BE2C (cell line): Measurements from ENCODE around the gene CD59.

Source experiments
- DNase-seq: peaks from one replicate; pipeline ENCODE4 v3.0.0-alpha.2; 2020
- H3K27me3 ChIP-seq: fragments of 250-450 bp; sonication (Bioruptor Pico); 2 replicates; pipeline ENCODE4 v1.5.1; 2020; ENCODE audit warnings: mild to moderate bottlenecking
- H3K36me3 ChIP-seq: fragments of 250-450 bp; sonication (Bioruptor Pico); 2 replicates; pipeline ENCODE4 v1.5.1; 2020; ENCODE audit warnings: mild to moderate bottlenecking
- H3K4me1 ChIP-seq: fragments of 250-450 bp; sonication (Bioruptor Pico); 2 replicates; pipeline ENCODE4 v1.5.1; 2020
- H3K4me3 ChIP-seq: 2 replicates; pipeline ENCODE4 v1.5.1; 2011; ENCODE audit warnings: low read depth, low read length
- H3K9me3 ChIP-seq: fragments of 250-450 bp; sonication (Bioruptor Pico); 2 replicates; pipeline ENCODE4 v1.5.1; 2020
- CTCF ChIP-seq: IDR thresholded peaks from 2 replicates; pipeline ENCODE4 v1.5.1; 2012; ENCODE audit warnings: mild to moderate bottlenecking, low read depth, low read length

CD59 gene

GRCh38 chr11:33761471-33761870 is 25.2 kb upstream of the CD59 start:
- TF ChIP-seq CTCF = no peak
- Histone ChIP-seq H3K4me1 (no peaks in the 10 kb centered on the region), H3K9me3 (no peaks in the 10 kb centered on the region), H3K36me3 (no peaks in the 10 kb centered on the region), H3K4me3 (no peak overlapping the region), H3K27me3 (no peaks in the 10 kb centered on the region)
- no peak for DNase-seq

GRCh38 chr11:33753304-33753967 is 17.2 kb upstream of the CD59 start:
- H3K4me1 ChIP-seq = no peaks in the 10 kb centered on the region
- H3K27me3 ChIP-seq = no peaks in the 10 kb centered on the region
- no peaks in the 10 kb centered on the region for H3K9me3 ChIP-seq
- no peak for TF ChIP-seq CTCF
- no peak overlapping the region for H3K4me3 ChIP-seq
- H3K36me3 ChIP-seq = no peaks in the 10 kb centered on the region
- no peak for DNase-seq

GRCh38 chr11:33751878-33752277 is 15.7 kb upstream of the CD59 start:
- H3K4me1 ChIP-seq = no peaks in the 10 kb centered on the region
- no peaks in the 10 kb centered on the region for H3K9me3 ChIP-seq
- DNase-seq = no peak
- no peaks in the 10 kb centered on the region for H3K27me3 ChIP-seq
- H3K4me3 ChIP-seq = no peak overlapping the region
- H3K36me3 ChIP-seq = no peaks in the 10 kb centered on the region
- TF ChIP-seq CTCF = no peak

- H3K4me3 ChIP-seq = no peak overlapping the region
- H3K36me3 ChIP-seq = no peaks in the 10 kb centered on the region
- no peaks in the 10 kb centered on the region for H3K27me3 ChIP-seq
- no peak for DNase-seq
- H3K9me3 ChIP-seq = no peaks in the 10 kb centered on the region
- no peak for TF ChIP-seq CTCF
- no peaks in the 10 kb centered on the region for H3K4me1 ChIP-seq
Measured at GRCh38 chr11:33747979-33748378, 11.8 kb upstream of the CD59 start.

- DNase-seq = no peak
- Histone ChIP-seq H3K4me3 (no peak overlapping the region), H3K36me3 (no peaks in the 10 kb centered on the region), H3K27me3 (no peaks in the 10 kb centered on the region), H3K4me1 (no peaks in the 10 kb centered on the region), H3K9me3 (no peaks in the 10 kb centered on the region)
- TF ChIP-seq CTCF = no peak
Measured at GRCh38 chr11:33743291-33743690, 7.1 kb upstream of the CD59 start.

- Histone ChIP-seq H3K4me1 (no peaks in the 10 kb centered on the region), H3K36me3 (no peaks in the 10 kb centered on the region), H3K4me3 (no peak overlapping the region), H3K27me3 (no peaks in the 10 kb centered on the region), H3K9me3 (no peaks in the 10 kb centered on the region)
- no peak for DNase-seq
- TF ChIP-seq CTCF = peak; percentile 12; the same call in 1 of the 2 replicates
Measured at GRCh38 chr11:33742249-33742851, 6.1 kb upstream of the CD59 start.
